HFFc6 (cell line): Measurements from ENCODE around the gene RUNX1. TPM values are rescaled to one million over a fixed set of nuclear protein-coding genes. Genes with fewer than 3 reads are reported as not detected.
A peak's percentile ranks its signal among the peaks of the same experiment; 100 is the strongest.

Experiments used
- DNase-seq: peaks from one replicate; pipeline ENCODE4 v3.0.0-alpha.2; 2018
- H3K27ac Mint-ChIP-seq: 2 replicates; pipeline ENCODE4 v1.8.0; 2020; ENCODE audit warnings: mild to moderate bottlenecking, mixed read lengths
- H3K27me3 Mint-ChIP-seq: 2 replicates; pipeline ENCODE4 v1.8.0; 2021; ENCODE audit warnings: mild to moderate bottlenecking, moderate library complexity, mixed read lengths; ENCODE audit not compliant: insufficient read depth
- H3K36me3 Mint-ChIP-seq: 2 replicates; pipeline ENCODE4 v1.8.0; 2021; ENCODE audit warnings: low read depth, mixed read lengths
- H3K4me1 Mint-ChIP-seq: 2 replicates; pipeline ENCODE4 v1.8.0; 2020; ENCODE audit warnings: low read depth, mixed read lengths
- H3K4me3 Mint-ChIP-seq: 2 replicates; pipeline ENCODE4 v1.8.0; 2020; ENCODE audit warnings: mild to moderate bottlenecking, moderate library complexity, mixed read lengths
- H3K9me3 Mint-ChIP-seq: 2 replicates; pipeline ENCODE4 v1.8.0; 2020; ENCODE audit warnings: mild to moderate bottlenecking, mixed read lengths
- total RNA-seq, 6 experiments: library from RNA; stranded (reverse); fragmentation: NEBNext Ultra II Directional; extraction: Animal tissue kit (Norgen Biotek cat#: 25700); gene quantifications; 2 replicates in 1 of 6; 3 replicates in 5 of 6; pipeline ENCODE4 v1.2.3, GENCODE V29; 2021
- TF ChIP-seq, protein P1 (sequence below): fragments of 200-600 bp; sonication (generic); IDR thresholded peaks from 2 replicates; pipeline ENCODE4 v1.5.0; 2021; ENCODE audit warnings: antibody characterized with exemption, mild to moderate bottlenecking

Gene RUNX1
- total RNA-seq, 6 experiments from 2014 or later = 57.4 to 78.9 (median 61.3) TPM

DNA sequence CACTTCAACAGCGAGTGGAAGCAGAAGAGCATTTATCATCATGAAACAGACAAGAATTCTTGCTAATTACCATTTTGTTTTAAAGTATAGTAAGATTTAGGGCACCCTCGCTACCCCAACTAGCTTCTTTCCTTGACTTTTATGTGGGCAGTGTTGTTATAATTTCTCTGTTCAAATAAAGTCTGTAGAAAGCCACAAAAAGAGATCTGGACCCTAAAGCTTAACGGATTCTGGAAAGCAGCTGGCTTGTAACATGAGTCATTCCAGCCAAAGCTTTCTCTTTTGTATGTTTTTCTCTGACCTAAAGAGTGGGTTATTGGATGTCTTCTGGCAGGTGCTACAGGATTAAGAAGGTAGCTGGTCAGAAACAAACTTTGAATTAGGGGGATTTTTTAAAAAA lies 37.4 kb downstream of the RUNX1 start:
- no peaks in the 10 kb centered on the region for H3K9me3 Mint-ChIP-seq
- H3K36me3 Mint-ChIP-seq = peaks cover 19% of the 10 kb centered on the region
- TF ChIP-seq, protein P1, sequence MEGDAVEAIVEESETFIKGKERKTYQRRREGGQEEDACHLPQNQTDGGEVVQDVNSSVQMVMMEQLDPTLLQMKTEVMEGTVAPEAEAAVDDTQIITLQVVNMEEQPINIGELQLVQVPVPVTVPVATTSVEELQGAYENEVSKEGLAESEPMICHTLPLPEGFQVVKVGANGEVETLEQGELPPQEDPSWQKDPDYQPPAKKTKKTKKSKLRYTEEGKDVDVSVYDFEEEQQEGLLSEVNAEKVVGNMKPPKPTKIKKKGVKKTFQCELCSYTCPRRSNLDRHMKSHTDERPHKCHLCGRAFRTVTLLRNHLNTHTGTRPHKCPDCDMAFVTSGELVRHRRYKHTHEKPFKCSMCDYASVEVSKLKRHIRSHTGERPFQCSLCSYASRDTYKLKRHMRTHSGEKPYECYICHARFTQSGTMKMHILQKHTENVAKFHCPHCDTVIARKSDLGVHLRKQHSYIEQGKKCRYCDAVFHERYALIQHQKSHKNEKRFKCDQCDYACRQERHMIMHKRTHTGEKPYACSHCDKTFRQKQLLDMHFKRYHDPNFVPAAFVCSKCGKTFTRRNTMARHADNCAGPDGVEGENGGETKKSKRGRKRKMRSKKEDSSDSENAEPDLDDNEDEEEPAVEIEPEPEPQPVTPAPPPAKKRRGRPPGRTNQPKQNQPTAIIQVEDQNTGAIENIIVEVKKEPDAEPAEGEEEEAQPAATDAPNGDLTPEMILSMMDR = no peak
- peak overlapping the region; percentile 42 for H3K4me3 Mint-ChIP-seq
- peak overlapping the region; percentile 65 for H3K27ac Mint-ChIP-seq
- peaks cover 57% of the 10 kb centered on the region for H3K4me1 Mint-ChIP-seq
- DNase-seq = no peak
- peaks cover 1% of the 10 kb centered on the region for H3K27me3 Mint-ChIP-seq

DNA sequence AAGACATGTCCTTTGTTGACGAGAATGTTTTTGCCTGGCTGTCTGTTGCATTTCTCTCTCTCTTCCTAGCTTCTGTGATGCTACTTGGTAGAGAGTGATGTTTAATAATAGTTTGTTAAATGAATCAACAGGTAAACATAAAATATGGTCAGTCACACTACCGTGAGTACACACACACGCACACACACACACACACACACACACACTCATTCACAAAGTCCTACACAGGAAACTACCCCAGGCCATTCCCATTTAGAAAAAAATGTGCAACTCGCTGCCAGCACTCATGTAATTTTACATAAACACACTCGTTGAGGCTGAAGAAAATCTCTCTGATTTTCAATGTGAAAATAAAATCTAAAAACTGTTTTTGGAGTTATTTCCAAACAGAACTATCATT lies 38.7 kb downstream of the RUNX1 start:
- H3K9me3 Mint-ChIP-seq = no peaks in the 10 kb centered on the region

DNA sequence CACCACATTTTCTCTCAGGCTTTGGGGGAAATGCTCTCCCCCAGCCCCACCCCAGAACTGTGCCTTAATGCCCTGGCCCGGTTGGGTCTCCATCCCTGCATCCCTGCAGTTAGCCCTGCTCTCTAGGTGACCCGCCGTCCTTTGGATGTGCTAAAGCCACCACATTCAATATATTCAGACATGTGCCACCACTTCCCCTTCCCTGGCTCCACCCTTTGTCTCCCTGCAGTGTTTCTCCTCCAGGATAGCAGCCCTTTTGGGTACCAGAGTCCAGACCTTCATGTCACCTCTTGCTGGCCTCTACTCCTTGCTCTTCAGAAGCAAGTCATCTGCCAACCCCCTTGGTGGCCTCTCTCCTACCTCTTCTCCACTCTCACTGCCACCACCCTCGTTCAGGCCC lies 41.8 kb downstream of the RUNX1 start:
- peaks cover 21% of the 10 kb centered on the region for H3K36me3 Mint-ChIP-seq
- TF ChIP-seq, protein P1 = no peak
- no peak for DNase-seq
- no peaks in the 10 kb centered on the region for H3K9me3 Mint-ChIP-seq
- no peak overlapping the region for H3K4me3 Mint-ChIP-seq
- H3K27me3 Mint-ChIP-seq = peaks cover 1% of the 10 kb centered on the region
- H3K27ac Mint-ChIP-seq = no peak overlapping the region
- peaks cover 78% of the 10 kb centered on the region for H3K4me1 Mint-ChIP-seq

More for the DNA sequence above, 38.7 kb downstream of the RUNX1 start:
- Mint-ChIP-seq H3K36me3 (peaks cover 24% of the 10 kb centered on the region), H3K27me3 (peaks cover 1% of the 10 kb centered on the region), H3K4me1 (peaks cover 69% of the 10 kb centered on the region), H3K27ac (no peak overlapping the region), H3K4me3 (no peak overlapping the region)
- TF ChIP-seq, protein P1 = no peak
- DNase-seq = no peak

DNA sequence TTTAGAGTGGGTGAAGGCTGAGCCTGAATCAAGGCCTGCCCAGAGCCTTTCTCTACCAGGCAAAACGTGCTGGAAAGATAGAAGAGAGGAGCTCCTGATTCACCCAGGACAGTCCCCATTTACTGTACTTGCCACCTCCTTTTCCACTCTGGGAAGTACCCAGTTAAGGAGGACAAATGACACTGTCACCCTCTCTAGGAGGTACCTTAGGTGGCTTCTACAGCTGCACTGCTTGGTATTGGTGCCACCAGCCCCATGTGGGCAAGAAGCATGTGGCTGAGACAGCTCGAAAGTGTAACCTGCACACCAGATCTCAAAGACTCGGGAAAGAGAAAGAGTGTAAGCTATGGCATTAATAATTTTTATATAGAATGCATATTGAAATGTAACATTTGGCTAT lies 42.3 kb downstream of the RUNX1 start:
- peaks cover 1% of the 10 kb centered on the region for H3K27me3 Mint-ChIP-seq
- H3K27ac Mint-ChIP-seq = no peak overlapping the region
- no peak overlapping the region for H3K4me3 Mint-ChIP-seq
- TF ChIP-seq, protein P1 = no peak
- peaks cover 72% of the 10 kb centered on the region for H3K4me1 Mint-ChIP-seq
- H3K9me3 Mint-ChIP-seq = no peaks in the 10 kb centered on the region
- no peak for DNase-seq
- H3K36me3 Mint-ChIP-seq = peaks cover 21% of the 10 kb centered on the region

DNA sequence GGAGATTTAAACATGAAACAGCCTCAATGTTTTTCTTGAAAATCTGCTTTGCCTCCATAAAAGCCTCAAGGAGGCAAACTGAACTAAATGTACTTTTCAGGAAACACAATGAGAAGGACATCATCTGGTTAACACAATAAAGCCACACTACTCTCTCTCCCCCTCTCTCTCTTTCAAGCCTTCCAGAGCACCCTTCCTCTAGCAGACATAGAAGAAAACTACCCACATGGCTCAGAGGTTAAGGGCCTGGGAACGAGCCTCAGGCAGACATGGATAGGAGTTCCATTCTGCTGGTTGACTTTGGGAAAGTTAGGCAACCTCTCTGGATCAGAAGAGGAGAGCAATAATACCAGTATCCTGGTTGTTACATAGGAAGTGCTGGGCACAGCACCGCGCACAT lies 42.9 kb downstream of the RUNX1 start:
- Mint-ChIP-seq H3K4me3 (no peak overlapping the region), H3K27me3 (peaks cover 1% of the 10 kb centered on the region), H3K36me3 (peaks cover 21% of the 10 kb centered on the region), H3K4me1 (peaks cover 67% of the 10 kb centered on the region), H3K27ac (no peak overlapping the region), H3K9me3 (no peaks in the 10 kb centered on the region)
- no peak for DNase-seq
- TF ChIP-seq, protein P1 = no peak
